Loucy (cell line): Measurements from ENCODE around the gene FTCD.

Experiments
- EZH2phosphoT487 ChIP-seq: fragments of 200-600 bp; IDR thresholded peaks from 2 replicates; pipeline ENCODE4 v1.6.1; 2018; ENCODE audit warnings: antibody characterized with exemption, mild to moderate bottlenecking, moderate library complexity, borderline replicate concordance
- TF ChIP-seq, protein P1 (sequence below): fragments of 200-600 bp; sonication (generic); conservative IDR thresholded peaks from 2 replicates; pipeline ENCODE4 v1.5.1; 2014; ENCODE audit warnings: mild to moderate bottlenecking, antibody characterized with exemption, low read length

DNA sequence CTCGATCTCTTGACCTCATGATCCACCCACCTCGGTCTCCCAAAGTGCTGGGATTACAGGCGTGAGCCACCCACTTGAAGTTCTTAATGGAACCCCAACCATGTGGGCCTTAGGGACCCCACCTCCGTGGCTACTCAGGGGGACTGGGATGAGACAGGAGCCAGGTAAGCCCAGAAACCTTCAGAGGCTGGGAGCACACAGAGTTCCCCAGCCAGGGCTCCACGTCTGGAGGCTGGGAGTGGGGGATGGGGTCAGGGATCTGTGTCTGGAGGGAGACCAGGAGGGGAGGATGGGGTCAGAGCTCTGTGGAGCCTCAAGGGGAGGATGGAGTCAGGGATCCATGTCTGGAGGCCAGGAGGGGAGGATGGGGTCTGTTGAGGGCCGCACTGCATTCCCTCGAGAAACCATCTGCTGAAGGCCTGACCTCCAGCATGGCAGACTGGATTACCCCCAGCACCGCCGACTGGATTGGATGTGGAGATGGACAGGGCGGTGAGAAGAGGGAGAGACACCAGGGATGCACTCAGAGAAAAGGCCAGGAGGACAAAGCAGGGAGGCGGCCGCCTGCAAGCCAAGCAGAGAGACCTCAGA, 2.1 kb upstream of the FTCD start:
- TF ChIP-seq, protein P1, sequence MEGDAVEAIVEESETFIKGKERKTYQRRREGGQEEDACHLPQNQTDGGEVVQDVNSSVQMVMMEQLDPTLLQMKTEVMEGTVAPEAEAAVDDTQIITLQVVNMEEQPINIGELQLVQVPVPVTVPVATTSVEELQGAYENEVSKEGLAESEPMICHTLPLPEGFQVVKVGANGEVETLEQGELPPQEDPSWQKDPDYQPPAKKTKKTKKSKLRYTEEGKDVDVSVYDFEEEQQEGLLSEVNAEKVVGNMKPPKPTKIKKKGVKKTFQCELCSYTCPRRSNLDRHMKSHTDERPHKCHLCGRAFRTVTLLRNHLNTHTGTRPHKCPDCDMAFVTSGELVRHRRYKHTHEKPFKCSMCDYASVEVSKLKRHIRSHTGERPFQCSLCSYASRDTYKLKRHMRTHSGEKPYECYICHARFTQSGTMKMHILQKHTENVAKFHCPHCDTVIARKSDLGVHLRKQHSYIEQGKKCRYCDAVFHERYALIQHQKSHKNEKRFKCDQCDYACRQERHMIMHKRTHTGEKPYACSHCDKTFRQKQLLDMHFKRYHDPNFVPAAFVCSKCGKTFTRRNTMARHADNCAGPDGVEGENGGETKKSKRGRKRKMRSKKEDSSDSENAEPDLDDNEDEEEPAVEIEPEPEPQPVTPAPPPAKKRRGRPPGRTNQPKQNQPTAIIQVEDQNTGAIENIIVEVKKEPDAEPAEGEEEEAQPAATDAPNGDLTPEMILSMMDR, result no peak
- no peak for TF ChIP-seq EZH2phosphoT487
